ENCODE data around the gene CXCL16. TPM values are rescaled to one million over a fixed set of nuclear protein-coding genes. Genes with fewer than 3 reads are reported as not detected.

The CXCL16 gene
- total RNA-seq, 1 experiment from 2014 or later, result 22.1 TPM

DNA sequence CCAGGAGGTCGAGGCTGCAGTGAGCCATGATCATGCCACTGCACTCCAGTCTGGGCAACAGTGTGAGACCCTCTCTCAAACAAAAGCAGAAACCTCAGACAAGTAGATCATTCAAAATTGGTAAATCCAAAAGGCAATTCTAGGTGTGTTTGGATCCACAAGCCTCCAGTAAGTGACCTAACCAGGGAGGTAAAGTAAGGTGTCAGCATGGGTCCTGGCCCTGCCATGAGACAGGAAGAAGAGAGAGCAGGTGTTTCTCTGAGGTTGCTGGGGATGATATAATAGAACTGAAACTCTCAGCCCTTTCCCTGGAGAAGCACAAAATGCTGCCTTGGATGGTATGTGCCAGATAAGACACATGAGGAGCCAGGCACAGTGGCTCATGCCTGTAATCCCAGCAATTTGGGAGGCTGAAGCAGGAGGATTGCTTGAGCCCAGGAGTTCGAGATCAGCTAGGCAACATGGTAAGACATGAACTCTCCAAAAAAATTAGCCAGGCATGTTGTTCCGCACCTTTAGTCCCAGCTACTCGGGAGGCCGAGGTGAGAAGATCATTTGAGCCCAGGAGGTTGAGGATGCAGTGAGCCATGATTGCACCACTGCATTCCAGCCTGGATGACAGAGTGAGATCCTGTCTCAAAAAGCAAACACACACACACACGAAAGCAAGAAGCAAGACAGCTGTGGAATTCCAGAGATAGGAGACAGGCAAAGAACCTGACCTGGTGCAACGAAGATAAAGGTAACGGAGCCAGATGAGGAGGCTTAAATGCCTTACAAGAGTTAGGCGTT lies 38.4 kb upstream of the CXCL16 start:
- TF ChIP-seq EZH2phosphoT487 (IDR thresholded peaks at IDR 0.05; ENCODE audit: borderline replicate concordance, low read length) (no peak), EZH2 (IDR thresholded peaks at IDR 0.05; ENCODE audit: low read length, unreplicated experiment) (no peak)
- Histone ChIP-seq H3K9me3 (ENCODE audit: low read length) (no peaks in the 10 kb centered on the region), H3K79me2 (ENCODE audit: low read length) (no peaks in the 10 kb centered on the region), H3K36me3 (ENCODE audit: low read depth, low read length) (no peaks in the 10 kb centered on the region), H3K4me1 (ENCODE audit: insufficient read depth, low read length) (no peaks in the 10 kb centered on the region), H3K27ac (ENCODE audit: low read length) (no peak overlapping the region), H3K4me3 (ENCODE audit: low read length) (no peak overlapping the region), H3K4me2 (ENCODE audit: low read length) (no peak overlapping the region), H3K27me3 (ENCODE audit: low read length) (no peaks in the 10 kb centered on the region), H3K9me2 (replicated peaks; ENCODE audit: low read length) (no peaks in the 10 kb centered on the region), H3K9ac (ENCODE audit: low read length) (no peak overlapping the region), H3F3A (ENCODE audit: low read length, unreplicated experiment) (no peaks in the 10 kb centered on the region), H4K20me1 (ENCODE audit: low read length) (no peaks in the 10 kb centered on the region), H2AFZ (ENCODE audit: low read length) (no peak overlapping the region)
- intact Hi-C loops (cut with micrococcal nuclease), result no loop called here
- DNase-seq (no peak), ATAC-seq (no peak)
- POLR2A ChIA-PET (ENCODE audit: unreplicated experiment), result no interaction called here
- BruUV-seq (replicated peaks), result no TSS peak
- CTCF ChIA-PET, result no interaction called here

DNA sequence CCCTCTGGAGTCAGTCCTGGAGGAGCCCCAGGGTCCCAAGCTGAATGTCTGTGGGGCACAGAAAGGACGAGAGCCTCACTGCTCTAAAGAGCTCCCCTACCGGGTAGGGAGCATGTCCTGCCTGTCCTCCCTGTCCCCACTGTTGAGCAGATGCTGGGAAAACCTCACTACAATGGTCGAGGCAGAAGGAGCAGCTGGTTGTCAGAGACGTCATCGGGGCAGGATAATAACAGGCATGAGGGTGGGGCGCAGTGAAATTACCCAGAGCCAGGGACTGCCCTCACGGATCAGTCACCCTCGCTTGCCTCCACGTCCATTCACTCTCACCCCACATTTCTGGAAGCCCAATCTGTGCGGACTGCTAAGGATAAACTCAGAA lies 32.5 kb upstream of the CXCL16 start:
- Histone ChIP-seq H3K27me3 (ENCODE audit: low read length) (no peaks in the 10 kb centered on the region), H3K4me1 (ENCODE audit: insufficient read depth, low read length) (peaks cover 12% of the 10 kb centered on the region), H4K20me1 (ENCODE audit: low read length) (no peaks in the 10 kb centered on the region), H2AFZ (ENCODE audit: low read length) (no peak overlapping the region), H3K36me3 (ENCODE audit: low read depth, low read length) (no peaks in the 10 kb centered on the region), H3K79me2 (ENCODE audit: low read length) (no peaks in the 10 kb centered on the region), H3F3A (ENCODE audit: low read length, unreplicated experiment) (no peaks in the 10 kb centered on the region), H3K9ac (ENCODE audit: low read length) (no peak overlapping the region), H3K9me3 (ENCODE audit: low read length) (no peaks in the 10 kb centered on the region), H3K4me2 (ENCODE audit: low read length) (no peak overlapping the region), H3K27ac (ENCODE audit: low read length) (no peak overlapping the region), H3K4me3 (ENCODE audit: low read length) (no peak overlapping the region), H3K9me2 (replicated peaks; ENCODE audit: low read length) (no peaks in the 10 kb centered on the region)
- no TSS peak for BruUV-seq (replicated peaks)
- ChIA-PET POLR2A (ENCODE audit: unreplicated experiment) (interaction anchor here (0.6 kb wide), 1 partner anchor 128 kb away, joined by 4 read pairs; no protein-coding TSS in a partner anchor), CTCF (no interaction called here)
- no peak for DNase-seq
- intact Hi-C loops (cut with micrococcal nuclease), result no loop called here
- no peak for TF ChIP-seq EZH2phosphoT487 (IDR thresholded peaks at IDR 0.05; ENCODE audit: borderline replicate concordance, low read length)
- TF ChIP-seq, protein P1, sequence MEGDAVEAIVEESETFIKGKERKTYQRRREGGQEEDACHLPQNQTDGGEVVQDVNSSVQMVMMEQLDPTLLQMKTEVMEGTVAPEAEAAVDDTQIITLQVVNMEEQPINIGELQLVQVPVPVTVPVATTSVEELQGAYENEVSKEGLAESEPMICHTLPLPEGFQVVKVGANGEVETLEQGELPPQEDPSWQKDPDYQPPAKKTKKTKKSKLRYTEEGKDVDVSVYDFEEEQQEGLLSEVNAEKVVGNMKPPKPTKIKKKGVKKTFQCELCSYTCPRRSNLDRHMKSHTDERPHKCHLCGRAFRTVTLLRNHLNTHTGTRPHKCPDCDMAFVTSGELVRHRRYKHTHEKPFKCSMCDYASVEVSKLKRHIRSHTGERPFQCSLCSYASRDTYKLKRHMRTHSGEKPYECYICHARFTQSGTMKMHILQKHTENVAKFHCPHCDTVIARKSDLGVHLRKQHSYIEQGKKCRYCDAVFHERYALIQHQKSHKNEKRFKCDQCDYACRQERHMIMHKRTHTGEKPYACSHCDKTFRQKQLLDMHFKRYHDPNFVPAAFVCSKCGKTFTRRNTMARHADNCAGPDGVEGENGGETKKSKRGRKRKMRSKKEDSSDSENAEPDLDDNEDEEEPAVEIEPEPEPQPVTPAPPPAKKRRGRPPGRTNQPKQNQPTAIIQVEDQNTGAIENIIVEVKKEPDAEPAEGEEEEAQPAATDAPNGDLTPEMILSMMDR (conservative IDR thresholded peaks at IDR 0.05; ENCODE audit: low read depth, low read length), result no peak
- TF ChIP-seq EZH2 (IDR thresholded peaks at IDR 0.05; ENCODE audit: low read length, unreplicated experiment), result no peak
- no peak for ATAC-seq

DNA sequence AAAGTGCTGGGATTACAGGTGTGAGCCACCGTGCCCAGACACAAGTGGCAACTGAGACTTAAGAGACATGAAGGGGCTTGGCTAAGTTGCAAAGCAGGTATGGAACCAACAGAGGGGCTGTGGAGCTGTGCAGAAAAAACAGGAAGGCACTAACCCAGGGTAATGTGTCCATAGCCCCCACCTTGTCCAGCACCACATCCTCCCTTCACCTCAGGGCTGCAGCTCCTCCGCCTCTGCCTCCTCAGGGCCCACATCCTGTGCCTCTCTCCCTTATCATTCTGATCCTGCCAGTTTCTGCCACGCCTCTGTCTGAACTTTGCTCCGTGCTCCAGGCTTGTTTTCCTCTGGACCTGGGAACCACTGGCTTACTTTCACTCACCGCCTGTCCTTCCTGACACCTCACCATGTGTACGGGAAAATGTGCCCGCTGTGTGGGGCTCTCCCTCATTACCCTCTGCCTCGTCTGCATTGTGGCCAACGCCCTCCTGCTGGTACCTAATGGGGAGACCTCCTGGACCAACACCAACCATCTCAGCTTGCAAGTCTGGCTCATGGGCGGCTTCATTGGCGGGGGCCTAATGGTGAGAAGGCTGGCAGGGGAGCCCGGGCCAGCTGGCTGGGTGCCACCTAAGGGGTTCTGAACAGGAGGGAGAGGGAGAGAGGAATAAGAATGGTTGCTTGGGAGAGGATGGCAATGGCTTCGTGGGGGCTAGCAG lies 31.9 kb upstream of the CXCL16 start, which contains the start of gene TM4SF5:
TM4SF5 (plus strand) TSS at position 368 of the 716 bp plus-strand sequence; CDS start at position 405, 37 bp downstream.
- peak; percentile 59 for ATAC-seq
- H3K9me3 ChIP-seq (ENCODE audit: low read length), result no peaks in the 10 kb centered on the region
- no peaks in the 10 kb centered on the region for H3K36me3 ChIP-seq (ENCODE audit: low read depth, low read length)
- CTCF ChIA-PET, result no interaction called here
- H3K27me3 ChIP-seq (ENCODE audit: low read length), result no peaks in the 10 kb centered on the region
- H3K79me2 ChIP-seq (ENCODE audit: low read length), result no peaks in the 10 kb centered on the region
- H3K4me2 ChIP-seq (ENCODE audit: low read length), result peak within 1 kb of the TSS; percentile 41; the same call in 1 of the 2 replicates
- 0 out of 2 replicates have a peak within 1 kb of the TSS, but pooled peaks have one; percentile 15 for H3K4me3 ChIP-seq (ENCODE audit: low read length)
- TF ChIP-seq EZH2 (IDR thresholded peaks at IDR 0.05; ENCODE audit: low read length, unreplicated experiment) (no peak), EZH2phosphoT487 (IDR thresholded peaks at IDR 0.05; ENCODE audit: borderline replicate concordance, low read length) (no peak)
- TF ChIP-seq, protein P1 (conservative IDR thresholded peaks at IDR 0.05; ENCODE audit: low read depth, low read length), result no peak
- peak; percentile 28 for DNase-seq
- intact Hi-C loops (cut with micrococcal nuclease), result no loop called here
- H3K9me2 ChIP-seq (replicated peaks; ENCODE audit: low read length), result no peaks in the 10 kb centered on the region
- H4K20me1 ChIP-seq (ENCODE audit: low read length), result no peaks in the 10 kb centered on the region
- BruUV-seq (replicated peaks), result no TSS peak
- peak within 1 kb of the TSS; percentile 63 for H2AFZ ChIP-seq (ENCODE audit: low read length)
- peaks cover 12% of the 10 kb centered on the region for H3K4me1 ChIP-seq (ENCODE audit: insufficient read depth, low read length)
- H3K9ac ChIP-seq (ENCODE audit: low read length), result no peak within 1 kb of the TSS
- POLR2A ChIA-PET (ENCODE audit: unreplicated experiment), result interaction anchor here (0.6 kb wide), 1 partner anchor 128 kb away, joined by 4 read pairs; no protein-coding TSS in a partner anchor
- no peak within 1 kb of the TSS for H3K27ac ChIP-seq (ENCODE audit: low read length)
- H3F3A ChIP-seq (ENCODE audit: low read length, unreplicated experiment), result no peaks in the 10 kb centered on the region
